Measurements from ENCODE around the gene FMC1.

DNA sequence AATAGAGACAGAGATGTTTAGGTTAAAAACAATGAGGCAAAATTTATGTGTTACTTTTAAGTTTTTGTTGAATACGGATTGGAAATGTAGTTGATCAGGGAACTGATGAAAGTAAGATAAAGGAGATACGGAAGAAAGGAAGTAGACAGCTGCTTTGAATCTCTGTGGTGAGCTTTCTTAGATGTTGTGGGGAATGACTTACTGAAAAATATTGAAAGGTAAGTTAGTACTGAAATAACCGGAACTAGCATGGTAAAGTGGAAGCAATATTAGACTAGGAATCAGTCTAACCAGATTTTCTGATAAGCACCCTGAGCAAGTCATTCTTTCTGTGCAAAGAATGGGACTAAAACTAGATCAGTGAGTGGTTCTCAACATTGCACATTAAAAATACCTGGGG is 53.4 kb downstream of the FMC1 start:
- TF ChIP-seq ZNF24 (tag by site-specific recombination; IDR thresholded peaks at IDR 0.05) = no peak
- no peak for TF ChIP-seq KLF16 (tag by site-specific recombination; IDR thresholded peaks at IDR 0.05)
- TF ChIP-seq ZBTB26 (tag by site-specific recombination; optimal IDR thresholded peaks at IDR 0.05) = no peak
- no peak for TF ChIP-seq CTCF (tag by site-specific recombination; IDR thresholded peaks at IDR 0.05)
- no peak for TF ChIP-seq ZBTB1 (tag by site-specific recombination; IDR thresholded peaks at IDR 0.05)
